ENCODE measurements around the gene PLA2G7. TPM values are rescaled to one million over a fixed set of nuclear protein-coding genes. Genes with fewer than 3 reads are reported as not detected.

The PLA2G7 gene
- total and polyA plus RNA-seq, 2 donors (not counting 3 experiments of a cell fraction or from before 2014, with no cell fraction given): not detected

GRCh38 chr6:46763466-46763865, 28.3 kb upstream of the PLA2G7 start:
- intact Hi-C loops (cut with micrococcal nuclease) (no loop called here), dilution Hi-C loops (cut with MboI; ENCODE audit: extremely low pct_ligation_motif_present, low sequenced_read_pairs) (no loop called here)
- TF ChIP-seq POLR2AphosphoS5 (IDR thresholded peaks at IDR 0.05; ENCODE audit: insufficient read depth, low read depth, low read length): no peak
- TF ChIP-seq, protein P1, sequence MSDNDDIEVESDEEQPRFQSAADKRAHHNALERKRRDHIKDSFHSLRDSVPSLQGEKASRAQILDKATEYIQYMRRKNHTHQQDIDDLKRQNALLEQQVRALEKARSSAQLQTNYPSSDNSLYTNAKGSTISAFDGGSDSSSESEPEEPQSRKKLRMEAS (IDR thresholded peaks at IDR 0.05; ENCODE audit: insufficient read depth, insufficient read length): no peak
- TF ChIP-seq POLR2A (IDR thresholded peaks at IDR 0.05; ENCODE audit: low read depth, low read length): no peak
- no peak for TF ChIP-seq CTCF (IDR thresholded peaks at IDR 0.05; ENCODE audit: extremely low read depth in 1 of 2, insufficient read depth in 1 of 2, low read depth in 1 of 2, low read length in 2 of 2)
- no peak for TF ChIP-seq GATA2 (IDR thresholded peaks at IDR 0.05; ENCODE audit: insufficient read depth, insufficient read length, low read depth, low read length)
- TF ChIP-seq EZH2 (IDR thresholded peaks at IDR 0.05; ENCODE audit: borderline replicate concordance, low read depth, low read length, severe bottlenecking): no peak
- no peak for TF ChIP-seq JUN (IDR thresholded peaks at IDR 0.05; ENCODE audit: borderline replicate concordance, insufficient read depth, insufficient read length, low read depth)
- no peak for TF ChIP-seq FOS (IDR thresholded peaks at IDR 0.05; ENCODE audit: borderline replicate concordance, insufficient read depth, low read length)
- TF ChIP-seq MYC (IDR thresholded peaks at IDR 0.05; ENCODE audit: low read depth, low read length): no peak
- POLR2A ChIA-PET: no interaction called here
- Histone ChIP-seq H3K27me3 (ENCODE audit: control insufficient read depth in 2 of 2, insufficient read depth in 2 of 2, low read length in 2 of 2) (peaks cover 0 to 5% of the 10 kb centered on the region in 2 experiments), H3K27ac (ENCODE audit: insufficient read depth, low read depth, low read length) (no peak overlapping the region), H3K4me3 (replicated peaks in 1 of 3; ENCODE audit: insufficient read depth in 1 of 3, low read depth in 1 of 3, low read length in 3 of 3) (no peak overlapping the region), H3K9ac (replicated peaks; ENCODE audit: extremely low read depth, insufficient read depth, low read length) (no peak overlapping the region), H3K79me2 (ENCODE audit: control insufficient read depth, insufficient read depth, low read length) (no peaks in the 10 kb centered on the region), H3K36me3 (ENCODE audit: control insufficient read depth in 2 of 2, extremely low read depth in 1 of 2, insufficient read depth in 2 of 2, low read length in 2 of 2) (no peaks in the 10 kb centered on the region), H3K9me3 (replicated peaks; ENCODE audit: control insufficient read depth, insufficient read depth, low read length) (no peaks in the 10 kb centered on the region), H3K4me1 (ENCODE audit: control insufficient read depth, extremely low read depth, insufficient read depth, low read length) (no peaks in the 10 kb centered on the region), H2AFZ (ENCODE audit: low read depth, low read length) (no peak overlapping the region), H3K4me2 (ENCODE audit: insufficient read depth, low read length) (no peak overlapping the region), H3K9me1 (replicated peaks; ENCODE audit: control insufficient read depth, extremely low read depth, insufficient read depth, low read length) (no peaks in the 10 kb centered on the region), H4K20me1 (replicated peaks; ENCODE audit: control insufficient read depth, extremely low read depth, insufficient read depth, low read length) (no peaks in the 10 kb centered on the region)
- no peak for DNase-seq (ENCODE audit: low read depth, low spot score)
- no peak for FAIRE-seq
- CTCF ChIA-PET: no interaction called here
- no TSS peak for BruUV-seq (replicated peaks)

Data from endothelial cell of umbilical vein (primary cell).